Testis (tissue), 3 donors: ENCODE measurements around the gene ZDHHC16. TPM values are rescaled to one million over a fixed set of nuclear protein-coding genes. Genes with fewer than 3 reads are reported as not detected.

Experiments used
- DNase-seq: peaks from one replicate; pipeline ENCODE4 v3.0.0-alpha.2; 2019
- H3K27ac ChIP-seq, 2 donors: fragments of 200-600 bp; sonication (generic); one replicate each; pipeline ENCODE4 v1.5.1; 2019
- H3K27me3 ChIP-seq: fragments of 200-600 bp; sonication (generic); one replicate; pipeline ENCODE4 v1.5.1; 2019
- H3K36me3 ChIP-seq: fragments of 200-600 bp; sonication (generic); one replicate; pipeline ENCODE4 v1.5.1; 2017; ENCODE audit warnings: low read depth; ENCODE audit errors: missing control alignments
- H3K4me1 ChIP-seq: fragments of 200-600 bp; sonication (generic); one replicate; pipeline ENCODE4 v1.5.1; 2019
- H3K4me3 ChIP-seq, 2 donors: fragments of 200-600 bp; sonication (generic); one replicate each; pipeline ENCODE4 v1.5.1; 2017 to 2019
- H3K9me3 ChIP-seq: fragments of 200-600 bp; sonication (generic); one replicate; pipeline ENCODE4 v1.5.1; 2017
- CTCF ChIP-seq, 3 experiments: fragments of 450-650 bp in 2 of 3; fragments of 200-600 bp in 1 of 3; sonication (generic) in 1 of 3; IDR thresholded peaks; one replicate each; pipeline ENCODE4 v1.5.1; 2016 to 2019; ENCODE audit warnings: antibody characterized with exemption in 3 of 3, mild to moderate bottlenecking in 2 of 3, moderate library complexity in 1 of 3
- POLR2A ChIP-seq: fragments of 450-650 bp; IDR thresholded peaks from one replicate; pipeline ENCODE4 v1.6.1; 2017; ENCODE audit warnings: antibody characterized with exemption, mild to moderate bottlenecking, moderate library complexity
- WGBS, 2 donors: methylation state at CpG; one replicate each; pipeline ENCODE4 v1.1.5; 2018; 5-methylcytosine and 5-hydroxymethylcytosine counted together
- intact Hi-C: fragments of 100-400 bp; cut with DNase I; formaldehyde crosslinking; loops from one replicate; pipeline ENCODE4 v1.15.1; 2023; ENCODE audit warnings: low total_unique reads
- polyA plus RNA-seq: library from polyadenylated mRNA; stranded (reverse); fragments of 350-450 nt; fragmentation: Illumina TruSeq; extraction: RNeasy Lipid Tissue Mini Kit (QIAGEN cat#74804); gene quantifications from one replicate; pipeline ENCODE4 v1.2.3, GENCODE V29; 2014; ENCODE audit warnings: low read depth, low replicate concordance; ENCODE audit not compliant: insufficient read depth
- small RNA-seq, 2 donors: library from RNA; depleted of rRNA; stranded (forward); fragments of <200 nt; gene quantifications; one replicate each; pipeline ENCODE3, GENCODE V24; 2016
- total RNA-seq, 2 donors: library from RNA; depleted of rRNA; stranded (reverse); fragments of >200 nt; gene quantifications; one replicate each; pipeline ENCODE4 v1.2.3, GENCODE V29; 2016

ZDHHC16 gene
- total and polyA plus RNA-seq, 3 donors from 2014 or later: 40.5 to 58.0 (median 42.8) TPM

- DNase-seq: no peak
- intact Hi-C loops: no loop called here
- TF ChIP-seq CTCF (IDR thresholded peaks at IDR 0.05) (no peak), POLR2A (no peak)
- Histone ChIP-seq H3K4me3 (no peak overlapping the region), H3K4me1 (peaks cover 6% of the 10 kb centered on the region), H3K27me3 (no peaks in the 10 kb centered on the region), H3K27ac (no peak overlapping the region), H3K9me3 (no peaks in the 10 kb centered on the region), H3K36me3 (no peaks in the 10 kb centered on the region)
- WGBS, 2 donors: 73 to 93% methylated on average over 2 to 3 of the region's 3 CpGs
These were observed 57.4 kb downstream of the ZDHHC16 start for GRCh38 chr10:97503406-97503805.

- WGBS, 2 donors: 71 to 74% methylated on average over 1 of the region's 1 CpG
- TF ChIP-seq POLR2A (no peak), CTCF (IDR thresholded peaks at IDR 0.05) (no peak)
- Histone ChIP-seq H3K27me3 (no peaks in the 10 kb centered on the region), H3K36me3 (no peaks in the 10 kb centered on the region), H3K27ac (no peak overlapping the region), H3K4me1 (peaks cover 2% of the 10 kb centered on the region), H3K9me3 (no peaks in the 10 kb centered on the region), H3K4me3 (no peak overlapping the region)
- intact Hi-C loops: no loop called here
- no peak for DNase-seq
These were observed 59.2 kb downstream of the ZDHHC16 start for GRCh38 chr10:97505152-97505551.

- WGBS, 2 donors: 68 to 81% methylated on average over 3 of the region's 3 CpGs
- no peaks in the 10 kb centered on the region for H3K27me3 ChIP-seq
- intact Hi-C loops: no loop called here
- no peaks in the 10 kb centered on the region for H3K9me3 ChIP-seq
- no peak for DNase-seq
- TF ChIP-seq POLR2A: no peak
- no peak for TF ChIP-seq CTCF (IDR thresholded peaks at IDR 0.05)
- H3K36me3 ChIP-seq: no peaks in the 10 kb centered on the region
- no peak overlapping the region for H3K27ac ChIP-seq
- no peak overlapping the region for H3K4me3 ChIP-seq
- H3K4me1 ChIP-seq: peaks cover 11% of the 10 kb centered on the region
These were observed 60.4 kb downstream of the ZDHHC16 start for GRCh38 chr10:97506199-97506991.

Small RNA genes within 50 kb of the gene (small RNA-seq; reads per million reads assigned to genes)
- 0 reads per million in 2 donors for gene RF00019

Other genes starting within 250 kb of the ZDHHC16 start
- gene ARHGAP19, start 153.5 kb upstream of the ZDHHC16 start, total RNA-seq: 10 to 100 TPM; 50.0 to 54.6 TPM
- 40.5 TPM for gene ARHGAP19, start 153.5 kb upstream of the ZDHHC16 start, polyA plus RNA-seq
- gene FRAT1, start 126.9 kb upstream of the ZDHHC16 start, total RNA-seq: 10 to 100 TPM; 22.1 to 29.9 TPM
- gene FRAT1, start 126.9 kb upstream of the ZDHHC16 start, polyA plus RNA-seq: 9.7 TPM
- 10 to 100 TPM; 35.7 to 37.0 TPM for gene FRAT2, start 111.4 kb upstream of the ZDHHC16 start, total RNA-seq
- 18.8 TPM for gene FRAT2, start 111.4 kb upstream of the ZDHHC16 start, polyA plus RNA-seq
- gene RRP12, start 44.8 kb upstream of the ZDHHC16 start, total RNA-seq: 10 to 100 TPM; 53.5 to 54.6 TPM
- 38.1 TPM for gene RRP12, start 44.8 kb upstream of the ZDHHC16 start, polyA plus RNA-seq
- 100 to 1,000 TPM; 244 to 279 TPM for gene PGAM1, start 20.0 kb upstream of the ZDHHC16 start, total RNA-seq
- gene PGAM1, start 20.0 kb upstream of the ZDHHC16 start, polyA plus RNA-seq: 238 TPM
- gene EXOSC1, start 169 bp upstream of the ZDHHC16 start, total RNA-seq: 10 to 100 TPM; 24.5 to 27.9 TPM
- gene EXOSC1, start 169 bp upstream of the ZDHHC16 start, polyA plus RNA-seq: 31.4 TPM
- 100 to 1,000 TPM; 206 to 253 TPM for gene MMS19, start 52.2 kb downstream of the ZDHHC16 start, total RNA-seq
- 109 TPM for gene MMS19, start 52.2 kb downstream of the ZDHHC16 start, polyA plus RNA-seq
- gene UBTD1, start 52.7 kb downstream of the ZDHHC16 start, total RNA-seq: 100 to 1,000 TPM; 111 to 143 TPM
- 74.1 TPM for gene UBTD1, start 52.7 kb downstream of the ZDHHC16 start, polyA plus RNA-seq
- gene ANKRD2, start 126.6 kb downstream of the ZDHHC16 start, total RNA-seq: 1 to 10 TPM in 1 of 2 donors, under 1 TPM in 1; 0.43 to 1.9 TPM
- gene ANKRD2, start 126.6 kb downstream of the ZDHHC16 start, polyA plus RNA-seq: 3.5 TPM
- under 1 TPM; 0.25 to 0.55 TPM for gene HOGA1, start 138.2 kb downstream of the ZDHHC16 start, total RNA-seq
- gene HOGA1, start 138.2 kb downstream of the ZDHHC16 start, polyA plus RNA-seq: 1.5 TPM
- gene C10orf62, start 143.5 kb downstream of the ZDHHC16 start, total RNA-seq: 100 to 1,000 TPM; 108 to 373 TPM
- 304 TPM for gene C10orf62, start 143.5 kb downstream of the ZDHHC16 start, polyA plus RNA-seq
- 1 to 10 TPM; 7.1 to 7.5 TPM for gene MORN4, start 187.3 kb downstream of the ZDHHC16 start, total RNA-seq
- gene MORN4, start 187.3 kb downstream of the ZDHHC16 start, polyA plus RNA-seq: 23.3 TPM
- 10 to 100 TPM; 27.4 to 31.0 TPM for gene PI4K2A, start 194.5 kb downstream of the ZDHHC16 start, total RNA-seq
- 24.2 TPM for gene PI4K2A, start 194.5 kb downstream of the ZDHHC16 start, polyA plus RNA-seq
- gene AVPI1, start 241.1 kb downstream of the ZDHHC16 start, total RNA-seq: 10 to 100 TPM; 23.0 to 28.3 TPM
- gene AVPI1, start 241.1 kb downstream of the ZDHHC16 start, polyA plus RNA-seq: 26.4 TPM